ENCODE data around the gene DBF4B. TPM values are rescaled to one million over a fixed set of nuclear protein-coding genes. Genes with fewer than 3 reads are reported as not detected.

Gene DBF4B
- polyA plus RNA-seq, 1 of the 3 experiments (the other 2 are of a cell fraction), result 8.3 TPM

DNA sequence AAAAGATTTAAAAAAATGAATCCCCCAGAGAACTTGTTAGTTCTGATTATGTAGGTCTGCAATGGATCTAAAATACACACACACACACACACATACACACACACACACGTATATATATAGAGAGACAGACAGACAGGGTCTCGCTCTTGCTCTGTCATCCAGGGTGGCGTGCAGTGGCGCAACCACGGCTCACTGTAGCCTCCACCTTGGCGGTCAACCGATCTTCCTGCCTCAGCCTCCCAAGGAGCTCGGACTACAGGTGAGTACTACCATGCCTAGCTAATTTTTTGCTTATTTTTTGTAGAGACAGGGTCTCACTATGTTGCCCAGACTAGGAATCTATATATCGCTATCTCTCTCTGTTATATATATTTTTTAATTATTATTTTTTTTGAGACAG lies 88.3 kb downstream of the DBF4B start:
- POLR2A ChIA-PET, result no interaction called here
- Histone ChIP-seq H3F3A (replicated peaks; ENCODE audit: insufficient read depth) (peaks cover 39% of the 10 kb centered on the region), H3K9ac (no peak overlapping the region), H3K9me3 (no peaks in the 10 kb centered on the region), H3K27ac (ENCODE audit: low read depth in 2 of 2, low read length in 1 of 2) (peak overlapping the region in 1 of 2 experiments; percentile 78; a peak in 1 of 4 replicates), H3K79me2 (ENCODE audit: insufficient read depth) (peaks cover 36% of the 10 kb centered on the region), H3K27me3 (ENCODE audit: insufficient read depth) (no peaks in the 10 kb centered on the region), H3K4me2 (no peak overlapping the region), H3K4me3 (ENCODE audit: low read depth in 2 of 2, low read length in 1 of 2) (no peak overlapping the region), H3K36me3 (replicated peaks in 1 of 2; ENCODE audit: control insufficient read depth in 1 of 2, insufficient read depth in 2 of 2, low read length in 1 of 2) (peaks cover 0 to 41% of the 10 kb centered on the region in 2 experiments), H3K9me2 (no peaks in the 10 kb centered on the region), H3K4me1 (ENCODE audit: control insufficient read depth in 1 of 2, insufficient read depth in 2 of 2, low read depth in 1 of 2, low read length in 1 of 2) (peaks cover 0 to 12% of the 10 kb centered on the region in 2 experiments; a peak in 1 of 4 replicates), H4K20me1 (ENCODE audit: insufficient read depth) (no peaks in the 10 kb centered on the region), H2AFZ (ENCODE audit: low read depth) (no peak overlapping the region)
- 96% methylated on average over 9 of the region's 9 CpGs for WGBS (ENCODE audit: low lambda C conversion rate)
- CTCF ChIA-PET, result interaction anchor here (3.0 to 3.8 kb wide), 2 partner anchors 18 to 22 kb away, joined by 12 to 26 read pairs; no protein-coding TSS in a partner anchor
- TF ChIP-seq, protein P1, sequence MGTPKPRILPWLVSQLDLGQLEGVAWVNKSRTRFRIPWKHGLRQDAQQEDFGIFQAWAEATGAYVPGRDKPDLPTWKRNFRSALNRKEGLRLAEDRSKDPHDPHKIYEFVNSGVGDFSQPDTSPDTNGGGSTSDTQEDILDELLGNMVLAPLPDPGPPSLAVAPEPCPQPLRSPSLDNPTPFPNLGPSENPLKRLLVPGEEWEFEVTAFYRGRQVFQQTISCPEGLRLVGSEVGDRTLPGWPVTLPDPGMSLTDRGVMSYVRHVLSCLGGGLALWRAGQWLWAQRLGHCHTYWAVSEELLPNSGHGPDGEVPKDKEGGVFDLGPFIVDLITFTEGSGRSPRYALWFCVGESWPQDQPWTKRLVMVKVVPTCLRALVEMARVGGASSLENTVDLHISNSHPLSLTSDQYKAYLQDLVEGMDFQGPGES (IDR thresholded peaks at IDR 0.05; ENCODE audit: low read depth, low read length), result no peak
- TF ChIP-seq FOSL2 (IDR thresholded peaks at IDR 0.05; ENCODE audit: borderline replicate concordance, low read depth) (no peak), TEAD4 (IDR thresholded peaks at IDR 0.05; ENCODE audit: borderline replicate concordance, insufficient read depth) (no peak), MXI1 (IDR thresholded peaks at IDR 0.05; ENCODE audit: low read depth, low read length) (no peak), EP300 (IDR thresholded peaks at IDR 0.05; ENCODE audit: borderline replicate concordance in 1 of 2, low read depth in 1 of 2, low read length in 1 of 2) (no peak), MEF2A (IDR thresholded peaks at IDR 0.05; ENCODE audit: borderline replicate concordance, low read depth) (no peak), TCF12 (IDR thresholded peaks at IDR 0.05) (no peak), GABPA (IDR thresholded peaks at IDR 0.05; ENCODE audit: low read depth) (no peak), RCOR1 (IDR thresholded peaks at IDR 0.05; ENCODE audit: low read length) (no peak), RFX5 (IDR thresholded peaks at IDR 0.05; ENCODE audit: low read length) (no peak), CHD2 (IDR thresholded peaks at IDR 0.05; ENCODE audit: low read length, partially characterized antibody) (no peak), RXRA (IDR thresholded peaks at IDR 0.05; ENCODE audit: borderline replicate concordance, low read depth) (no peak), GATA2 (CRISPR knock-in tag; IDR thresholded peaks at IDR 0.05) (no peak)
- TF ChIP-seq, protein P2, sequence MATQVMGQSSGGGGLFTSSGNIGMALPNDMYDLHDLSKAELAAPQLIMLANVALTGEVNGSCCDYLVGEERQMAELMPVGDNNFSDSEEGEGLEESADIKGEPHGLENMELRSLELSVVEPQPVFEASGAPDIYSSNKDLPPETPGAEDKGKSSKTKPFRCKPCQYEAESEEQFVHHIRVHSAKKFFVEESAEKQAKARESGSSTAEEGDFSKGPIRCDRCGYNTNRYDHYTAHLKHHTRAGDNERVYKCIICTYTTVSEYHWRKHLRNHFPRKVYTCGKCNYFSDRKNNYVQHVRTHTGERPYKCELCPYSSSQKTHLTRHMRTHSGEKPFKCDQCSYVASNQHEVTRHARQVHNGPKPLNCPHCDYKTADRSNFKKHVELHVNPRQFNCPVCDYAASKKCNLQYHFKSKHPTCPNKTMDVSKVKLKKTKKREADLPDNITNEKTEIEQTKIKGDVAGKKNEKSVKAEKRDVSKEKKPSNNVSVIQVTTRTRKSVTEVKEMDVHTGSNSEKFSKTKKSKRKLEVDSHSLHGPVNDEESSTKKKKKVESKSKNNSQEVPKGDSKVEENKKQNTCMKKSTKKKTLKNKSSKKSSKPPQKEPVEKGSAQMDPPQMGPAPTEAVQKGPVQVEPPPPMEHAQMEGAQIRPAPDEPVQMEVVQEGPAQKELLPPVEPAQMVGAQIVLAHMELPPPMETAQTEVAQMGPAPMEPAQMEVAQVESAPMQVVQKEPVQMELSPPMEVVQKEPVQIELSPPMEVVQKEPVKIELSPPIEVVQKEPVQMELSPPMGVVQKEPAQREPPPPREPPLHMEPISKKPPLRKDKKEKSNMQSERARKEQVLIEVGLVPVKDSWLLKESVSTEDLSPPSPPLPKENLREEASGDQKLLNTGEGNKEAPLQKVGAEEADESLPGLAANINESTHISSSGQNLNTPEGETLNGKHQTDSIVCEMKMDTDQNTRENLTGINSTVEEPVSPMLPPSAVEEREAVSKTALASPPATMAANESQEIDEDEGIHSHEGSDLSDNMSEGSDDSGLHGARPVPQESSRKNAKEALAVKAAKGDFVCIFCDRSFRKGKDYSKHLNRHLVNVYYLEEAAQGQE (IDR thresholded peaks at IDR 0.05; ENCODE audit: low read depth, low read length), result no peak
- TF ChIP-seq, protein P3, sequence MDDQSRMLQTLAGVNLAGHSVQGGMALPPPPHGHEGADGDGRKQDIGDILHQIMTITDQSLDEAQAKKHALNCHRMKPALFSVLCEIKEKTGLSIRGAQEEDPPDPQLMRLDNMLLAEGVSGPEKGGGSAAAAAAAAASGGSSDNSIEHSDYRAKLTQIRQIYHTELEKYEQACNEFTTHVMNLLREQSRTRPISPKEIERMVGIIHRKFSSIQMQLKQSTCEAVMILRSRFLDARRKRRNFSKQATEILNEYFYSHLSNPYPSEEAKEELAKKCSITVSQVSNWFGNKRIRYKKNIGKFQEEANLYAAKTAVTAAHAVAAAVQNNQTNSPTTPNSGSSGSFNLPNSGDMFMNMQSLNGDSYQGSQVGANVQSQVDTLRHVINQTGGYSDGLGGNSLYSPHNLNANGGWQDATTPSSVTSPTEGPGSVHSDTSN (IDR thresholded peaks at IDR 0.05), result no peak
- TF ChIP-seq, protein P4, sequence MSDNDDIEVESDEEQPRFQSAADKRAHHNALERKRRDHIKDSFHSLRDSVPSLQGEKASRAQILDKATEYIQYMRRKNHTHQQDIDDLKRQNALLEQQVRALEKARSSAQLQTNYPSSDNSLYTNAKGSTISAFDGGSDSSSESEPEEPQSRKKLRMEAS (IDR thresholded peaks at IDR 0.05; ENCODE audit: low read depth), result no peak
- TF ChIP-seq, protein P5, sequence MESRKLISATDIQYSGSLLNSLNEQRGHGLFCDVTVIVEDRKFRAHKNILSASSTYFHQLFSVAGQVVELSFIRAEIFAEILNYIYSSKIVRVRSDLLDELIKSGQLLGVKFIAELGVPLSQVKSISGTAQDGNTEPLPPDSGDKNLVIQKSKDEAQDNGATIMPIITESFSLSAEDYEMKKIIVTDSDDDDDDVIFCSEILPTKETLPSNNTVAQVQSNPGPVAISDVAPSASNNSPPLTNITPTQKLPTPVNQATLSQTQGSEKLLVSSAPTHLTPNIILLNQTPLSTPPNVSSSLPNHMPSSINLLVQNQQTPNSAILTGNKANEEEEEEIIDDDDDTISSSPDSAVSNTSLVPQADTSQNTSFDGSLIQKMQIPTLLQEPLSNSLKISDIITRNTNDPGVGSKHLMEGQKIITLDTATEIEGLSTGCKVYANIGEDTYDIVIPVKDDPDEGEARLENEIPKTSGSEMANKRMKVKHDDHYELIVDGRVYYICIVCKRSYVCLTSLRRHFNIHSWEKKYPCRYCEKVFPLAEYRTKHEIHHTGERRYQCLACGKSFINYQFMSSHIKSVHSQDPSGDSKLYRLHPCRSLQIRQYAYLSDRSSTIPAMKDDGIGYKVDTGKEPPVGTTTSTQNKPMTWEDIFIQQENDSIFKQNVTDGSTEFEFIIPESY (IDR thresholded peaks at IDR 0.05; ENCODE audit: borderline replicate concordance, low read depth), result no peak
- DNase-seq, result no peak
